GM23338 (cell line): ENCODE measurements around the gene KIAA1191.

Experiments used
- CREB1 ChIP-seq: fragments of 250-450 bp; sonication (Bioruptor Pico); IDR thresholded peaks from 2 replicates; pipeline ENCODE4 v1.5.0; 2020; ENCODE audit warnings: low read depth, mild to moderate bottlenecking, moderate library complexity
- CTCF ChIP-seq, 2 experiments: fragments of 200-600 bp in 1 of 2; sonication (generic) in 1 of 2; conservative IDR thresholded peaks; 2 replicates each; pipeline versions ENCODE4 v1.5.1 to v1.6.1; 2016 to 2017; ENCODE audit warnings: antibody characterized with exemption in 2 of 2, low read depth in 2 of 2, mild to moderate bottlenecking in 2 of 2, moderate library complexity in 1 of 2
- EZH2 ChIP-seq: fragments of 200-600 bp; sonication (generic); IDR thresholded peaks from one replicate; pipeline ENCODE4 v1.8.0; 2017; ENCODE audit warnings: antibody characterized with exemption, mild to moderate bottlenecking, low read depth; ENCODE audit not compliant: unreplicated experiment
- EZH2phosphoT487 ChIP-seq: fragments of 200-600 bp; sonication (generic); IDR thresholded peaks from one replicate; pipeline ENCODE4 v1.8.1; 2018; ENCODE audit warnings: antibody characterized with exemption; ENCODE audit not compliant: unreplicated experiment
- JUNB ChIP-seq: IDR thresholded peaks from one replicate; pipeline ENCODE4 v1.6.1; 2016; ENCODE audit warnings: antibody characterized with exemption; ENCODE audit not compliant: unreplicated experiment
- NANOG ChIP-seq: IDR thresholded peaks from 2 replicates; pipeline ENCODE4 v1.6.1; 2016; ENCODE audit warnings: antibody characterized with exemption, borderline replicate concordance
- POLR2AphosphoS5 ChIP-seq: IDR thresholded peaks from 2 replicates; pipeline ENCODE4 v1.6.1; 2016; ENCODE audit warnings: antibody characterized with exemption, low read depth
- REST ChIP-seq: IDR thresholded peaks from one replicate; pipeline ENCODE4 v1.6.1; 2018; ENCODE audit warnings: antibody characterized with exemption; ENCODE audit not compliant: unreplicated experiment
- ZNF331 ChIP-seq: fragments of 250-450 bp; sonication (Bioruptor Pico); IDR thresholded peaks from 2 replicates; pipeline ENCODE4 v1.5.0; 2020; ENCODE audit warnings: low read depth, mild to moderate bottlenecking, moderate library complexity

GRCh38 chr5:176342766-176343458 lies 18.7 kb downstream of the KIAA1191 start:
- TF ChIP-seq CTCF (conservative IDR thresholded peaks at IDR 0.05; ENCODE audit: low read depth in 2 of 2) (no peak), POLR2AphosphoS5 (no peak), EZH2phosphoT487 (no peak), EZH2 (no peak), REST (no peak), NANOG (no peak), JUNB (no peak), CREB1 (no peak), ZNF331 (no peak)
